ENCODE measurements around the gene ZBED3.
A peak's percentile ranks its signal among the peaks of the same experiment; 100 is the strongest.
"Not testable (repeated sequence)": the region's sequence is repeated elsewhere in the genome, so short reads cannot be mapped to it uniquely, and the experiment has no call there.

Gene ZBED3, protein sequence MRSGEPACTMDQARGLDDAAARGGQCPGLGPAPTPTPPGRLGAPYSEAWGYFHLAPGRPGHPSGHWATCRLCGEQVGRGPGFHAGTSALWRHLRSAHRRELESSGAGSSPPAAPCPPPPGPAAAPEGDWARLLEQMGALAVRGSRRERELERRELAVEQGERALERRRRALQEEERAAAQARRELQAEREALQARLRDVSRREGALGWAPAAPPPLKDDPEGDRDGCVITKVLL

GRCh38 chr5:77086689-77087483 is at the start of gene ZBED3:
TSS of gene ZBED3 (minus strand) at chr5:77087285. CDS start at chr5:77077878, 9,407 bp downstream.
- peak; percentile 15 to 30 for DNase-seq (ENCODE audit: low read depth in 2 of 2)

DNA sequence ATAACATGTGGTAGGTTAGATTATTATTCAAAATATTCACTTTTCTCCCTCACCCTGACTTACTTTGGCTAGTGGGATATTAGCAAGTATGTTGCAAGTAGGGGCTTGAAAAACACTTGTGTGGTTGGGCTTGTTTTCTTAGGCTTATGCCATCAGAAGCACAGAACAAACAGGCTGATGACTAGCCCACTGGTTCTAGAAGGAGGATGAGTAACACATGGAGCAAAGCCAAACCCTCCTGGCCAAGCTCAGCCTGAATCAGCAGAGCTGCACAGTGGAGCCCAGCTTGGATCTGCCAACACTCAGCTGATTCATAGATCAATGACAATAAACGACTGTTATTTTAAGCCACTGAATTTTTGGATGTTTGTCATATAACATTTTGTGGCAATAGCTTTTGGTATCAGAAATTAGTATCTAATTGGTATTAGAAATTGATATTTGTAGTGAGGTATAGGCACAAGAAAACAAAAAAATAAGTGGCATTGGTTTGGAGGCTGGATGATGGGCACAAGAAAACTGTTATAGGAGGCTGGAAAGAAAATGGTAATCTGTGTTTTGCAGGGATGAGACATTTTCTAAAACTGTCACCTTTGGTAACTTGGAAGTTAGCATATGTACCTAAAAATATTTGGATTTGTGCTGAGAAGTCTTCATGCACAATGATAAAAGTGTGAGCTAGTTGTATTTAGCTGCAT is 46.1 kb upstream of the ZBED3 start:
- DNase-seq (ENCODE audit: low read depth in 2 of 2): no peak

- no peak for DNase-seq (ENCODE audit: low read depth in 2 of 2)
Observed at GRCh38 chr5:77131361-77131760, 44.3 kb upstream of the ZBED3 start.

GRCh38 chr5:77129391-77129990 is 42.4 kb upstream of the ZBED3 start:
- peak in 1 of 2 donors; percentile 6 for DNase-seq (ENCODE audit: low read depth in 2 of 2)

- DNase-seq (ENCODE audit: low read depth in 2 of 2): no peak
Observed at GRCh38 chr5:77128411-77129061, 41.5 kb upstream of the ZBED3 start.

DNA sequence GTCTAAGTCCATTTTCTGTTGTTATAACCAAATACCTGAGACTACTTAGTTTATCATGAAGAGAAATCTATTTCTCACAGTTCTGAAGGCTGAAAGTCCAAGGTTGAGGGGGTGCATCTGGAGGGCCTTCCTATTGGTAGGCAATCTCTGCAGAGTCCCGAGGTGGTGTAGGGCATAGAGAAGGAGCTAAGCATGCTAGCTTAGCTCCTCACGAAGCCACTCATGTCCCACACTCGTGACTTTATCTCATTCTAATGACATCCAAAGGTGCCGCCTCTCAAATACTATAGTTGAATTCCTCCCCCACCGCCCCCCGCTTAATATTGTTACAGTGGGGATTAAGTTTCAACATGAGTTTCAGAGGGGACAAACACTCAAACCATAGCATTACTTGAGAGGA is 36.0 kb upstream of the ZBED3 start:
- DNase-seq (ENCODE audit: low read depth in 2 of 2): no peak

GRCh38 chr5:77120706-77121105 is 33.6 kb upstream of the ZBED3 start:
- no peak for DNase-seq (ENCODE audit: low read depth in 2 of 2)

DNA sequence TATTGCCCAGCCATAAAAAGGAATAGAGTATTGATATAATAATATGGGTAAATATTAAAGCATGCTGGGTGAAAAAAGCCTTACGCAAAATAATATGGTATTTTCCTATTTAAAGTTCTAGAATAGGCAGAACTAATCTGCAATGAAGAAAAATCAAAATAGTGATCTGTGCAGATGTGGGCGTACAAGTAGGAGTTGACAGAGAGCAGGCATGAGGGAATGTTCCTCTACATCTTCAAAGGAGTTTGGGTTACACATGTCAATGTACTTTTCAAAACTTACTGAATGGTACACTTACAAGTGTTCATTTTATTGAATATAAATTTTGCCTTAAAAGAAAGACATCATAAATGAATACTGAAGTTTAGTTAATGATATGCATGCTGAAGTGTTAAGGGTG is 33.0 kb upstream of the ZBED3 start:
- DNase-seq (ENCODE audit: low read depth in 2 of 2): no peak

GRCh38 chr5:77117161-77117560 is 30.1 kb upstream of the ZBED3 start:
- DNase-seq (ENCODE audit: low read depth in 2 of 2): no peak

DNA sequence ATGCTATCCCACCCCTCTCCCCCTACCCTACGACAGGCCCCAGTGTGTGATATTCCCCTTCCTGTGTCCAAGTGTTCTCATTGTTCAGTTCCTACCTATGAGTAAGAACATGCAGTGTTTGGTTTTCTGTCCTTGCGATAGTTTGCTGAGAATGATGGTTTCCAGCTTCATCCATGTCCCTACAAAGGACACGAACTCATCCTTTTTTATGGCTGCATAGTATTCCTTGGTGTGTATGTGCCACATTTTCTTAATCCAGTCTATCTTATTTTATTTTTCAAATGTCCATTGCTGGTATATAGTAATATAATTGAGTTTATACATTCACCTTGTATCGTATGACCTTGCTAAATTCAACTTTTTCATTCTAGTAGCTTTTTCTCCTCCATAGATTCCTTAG is 19.9 kb upstream of the ZBED3 start:
- not testable (repeated sequence) for DNase-seq (ENCODE audit: low read depth in 2 of 2)

- DNase-seq (ENCODE audit: low read depth in 2 of 2): no peak
Observed at GRCh38 chr5:77104813-77105212, 17.7 kb upstream of the ZBED3 start.

- DNase-seq (ENCODE audit: low read depth in 2 of 2): no peak
Observed at GRCh38 chr5:77103457-77103856, 16.4 kb upstream of the ZBED3 start.

- DNase-seq (ENCODE audit: low read depth in 2 of 2): no peak
Observed at GRCh38 chr5:77102549-77102948, 15.5 kb upstream of the ZBED3 start.

DNA sequence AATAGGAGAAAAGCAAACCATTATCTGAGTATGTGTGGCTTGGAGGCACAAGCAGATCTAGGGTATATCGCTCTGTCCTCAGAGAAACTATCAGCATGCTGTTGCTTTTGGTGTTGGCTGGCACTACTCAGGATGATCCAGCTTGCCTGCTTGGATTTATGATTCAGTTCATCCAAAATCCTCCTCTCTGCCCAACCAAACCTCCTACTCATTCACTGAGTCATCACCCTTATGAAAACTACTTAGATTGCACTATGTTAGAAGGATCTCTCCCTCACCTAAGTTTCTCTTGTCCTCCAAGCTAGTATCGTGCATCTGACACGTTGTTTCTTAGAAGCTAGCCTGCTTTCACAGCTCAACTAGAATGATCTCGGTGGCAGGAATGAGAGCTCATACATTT is 14.2 kb upstream of the ZBED3 start:
- DNase-seq (ENCODE audit: low read depth in 2 of 2): no peak

DNA sequence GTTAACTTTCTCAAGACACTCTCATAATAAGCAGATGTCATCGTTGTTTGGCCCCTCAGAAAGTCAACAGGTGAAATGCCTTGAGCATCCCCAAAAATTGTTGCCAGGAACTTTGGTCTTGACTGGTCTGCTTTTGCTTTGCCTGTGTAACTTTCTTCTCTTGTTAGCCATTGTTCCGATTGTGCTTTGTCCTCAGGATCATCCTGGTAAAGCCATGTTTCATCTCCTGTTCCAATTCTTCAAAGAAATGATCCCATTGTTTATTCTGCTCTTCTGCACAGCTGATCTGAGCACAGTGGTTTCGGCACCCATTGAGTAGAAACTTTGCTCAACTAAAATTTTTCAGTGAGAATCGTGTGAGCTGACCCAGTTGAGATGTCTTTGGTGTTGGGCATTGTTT is 8.1 kb upstream of the ZBED3 start:
- DNase-seq (ENCODE audit: low read depth in 2 of 2): no peak

GRCh38 chr5:77087484-77088261 is 588 bp upstream of the ZBED3 start:
- DNase-seq (ENCODE audit: low read depth in 2 of 2): no peak

- DNase-seq (ENCODE audit: low read depth in 2 of 2): no peak
Observed at GRCh38 chr5:77086368-77086688, 757 bp downstream of the ZBED3 start.

- DNase-seq (ENCODE audit: low read depth in 2 of 2): no peak
Observed at GRCh38 chr5:77083088-77083487, 4.0 kb downstream of the ZBED3 start.

DNA sequence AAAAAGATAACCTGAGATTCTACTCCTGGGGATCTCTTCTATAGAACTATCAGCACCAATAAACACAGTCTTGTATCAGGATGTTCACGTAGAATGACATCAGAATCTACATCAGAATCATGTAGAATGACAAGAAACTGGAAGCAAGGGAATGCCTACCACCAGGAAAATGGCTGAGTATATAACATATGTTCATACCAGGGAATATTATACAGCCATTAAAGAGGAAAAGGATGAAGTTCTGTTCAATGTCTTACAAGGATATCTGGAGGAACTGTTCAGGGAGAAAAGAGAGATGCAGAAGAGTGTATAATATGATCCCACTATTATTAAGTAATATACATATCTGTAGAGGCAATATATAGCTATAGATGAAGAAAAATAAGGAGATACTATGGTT is 4.8 kb downstream of the ZBED3 start:
- no peak for DNase-seq (ENCODE audit: low read depth in 2 of 2)

- DNase-seq (ENCODE audit: low read depth in 2 of 2): no peak
Observed at GRCh38 chr5:77080905-77081304, 6.2 kb downstream of the ZBED3 start.

DNA sequence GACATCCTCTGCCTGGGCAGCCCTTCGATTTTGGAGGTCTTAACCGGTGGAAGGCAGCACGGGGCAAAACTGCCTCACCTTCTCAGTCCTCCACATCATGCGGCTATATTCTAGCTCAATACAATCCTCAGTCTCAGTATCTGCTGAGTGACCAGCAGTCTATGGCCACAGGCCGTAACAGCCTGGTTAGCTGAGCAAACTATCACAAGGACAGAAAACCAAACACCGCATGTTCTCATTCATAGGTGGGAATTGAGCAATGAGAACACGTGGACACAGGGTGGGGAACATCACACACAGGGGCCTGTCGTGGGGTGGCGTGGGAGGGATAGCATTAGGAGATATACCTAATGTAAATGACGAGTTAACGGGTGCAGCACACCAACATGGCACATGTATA is 6.6 kb downstream of the ZBED3 start:
- not testable (repeated sequence) for DNase-seq (ENCODE audit: low read depth in 2 of 2)

All from stimulated activated CD4-positive, alpha-beta T cell treated with anti-CD3 and anti-CD28 coated beads, Interleukin-1b, Interleukin-23, amount 100 ng/mL, for 4 hours (primary cell).